ENCODE measurements around the gene LSM3.

Gene LSM3

GRCh38 chr3:14170531-14171159 is 8.0 kb upstream of the LSM3 start:
- H3K4me3 ChIP-seq (ENCODE audit: low read depth, low read length) = no peak overlapping the region
- TF ChIP-seq, protein P1, sequence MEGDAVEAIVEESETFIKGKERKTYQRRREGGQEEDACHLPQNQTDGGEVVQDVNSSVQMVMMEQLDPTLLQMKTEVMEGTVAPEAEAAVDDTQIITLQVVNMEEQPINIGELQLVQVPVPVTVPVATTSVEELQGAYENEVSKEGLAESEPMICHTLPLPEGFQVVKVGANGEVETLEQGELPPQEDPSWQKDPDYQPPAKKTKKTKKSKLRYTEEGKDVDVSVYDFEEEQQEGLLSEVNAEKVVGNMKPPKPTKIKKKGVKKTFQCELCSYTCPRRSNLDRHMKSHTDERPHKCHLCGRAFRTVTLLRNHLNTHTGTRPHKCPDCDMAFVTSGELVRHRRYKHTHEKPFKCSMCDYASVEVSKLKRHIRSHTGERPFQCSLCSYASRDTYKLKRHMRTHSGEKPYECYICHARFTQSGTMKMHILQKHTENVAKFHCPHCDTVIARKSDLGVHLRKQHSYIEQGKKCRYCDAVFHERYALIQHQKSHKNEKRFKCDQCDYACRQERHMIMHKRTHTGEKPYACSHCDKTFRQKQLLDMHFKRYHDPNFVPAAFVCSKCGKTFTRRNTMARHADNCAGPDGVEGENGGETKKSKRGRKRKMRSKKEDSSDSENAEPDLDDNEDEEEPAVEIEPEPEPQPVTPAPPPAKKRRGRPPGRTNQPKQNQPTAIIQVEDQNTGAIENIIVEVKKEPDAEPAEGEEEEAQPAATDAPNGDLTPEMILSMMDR (IDR thresholded peaks at IDR 0.05; ENCODE audit: low read depth, low read length) = no peak

GRCh38 chr3:14172496-14172895 is 6.1 kb upstream of the LSM3 start:
- TF ChIP-seq, protein P1 (IDR thresholded peaks at IDR 0.05; ENCODE audit: low read depth, low read length) = no peak
- H3K4me3 ChIP-seq (ENCODE audit: low read depth, low read length) = no peak overlapping the region

DNA sequence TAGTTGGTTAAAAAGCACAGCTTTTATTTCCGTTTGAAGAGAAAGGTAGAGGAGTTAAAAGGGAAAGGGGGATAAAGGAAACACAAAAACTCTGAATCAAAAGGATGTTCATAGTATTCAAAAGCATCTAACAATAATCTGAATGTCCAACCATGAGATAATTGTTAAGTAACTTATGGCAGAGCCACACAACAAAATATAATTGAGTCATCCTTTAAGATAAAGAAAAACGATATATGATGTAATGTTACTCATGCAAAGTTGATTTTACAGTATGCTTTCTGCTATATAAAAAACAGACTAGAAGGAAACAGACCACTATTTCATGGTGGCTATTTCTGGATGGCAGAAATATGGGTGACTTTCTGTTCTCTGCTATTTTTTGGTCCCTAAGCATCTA is 4.1 kb upstream of the LSM3 start:
- no peak overlapping the region for H3K4me3 ChIP-seq (ENCODE audit: low read depth, low read length)
- TF ChIP-seq, protein P1 (IDR thresholded peaks at IDR 0.05; ENCODE audit: low read depth, low read length) = no peak

DNA sequence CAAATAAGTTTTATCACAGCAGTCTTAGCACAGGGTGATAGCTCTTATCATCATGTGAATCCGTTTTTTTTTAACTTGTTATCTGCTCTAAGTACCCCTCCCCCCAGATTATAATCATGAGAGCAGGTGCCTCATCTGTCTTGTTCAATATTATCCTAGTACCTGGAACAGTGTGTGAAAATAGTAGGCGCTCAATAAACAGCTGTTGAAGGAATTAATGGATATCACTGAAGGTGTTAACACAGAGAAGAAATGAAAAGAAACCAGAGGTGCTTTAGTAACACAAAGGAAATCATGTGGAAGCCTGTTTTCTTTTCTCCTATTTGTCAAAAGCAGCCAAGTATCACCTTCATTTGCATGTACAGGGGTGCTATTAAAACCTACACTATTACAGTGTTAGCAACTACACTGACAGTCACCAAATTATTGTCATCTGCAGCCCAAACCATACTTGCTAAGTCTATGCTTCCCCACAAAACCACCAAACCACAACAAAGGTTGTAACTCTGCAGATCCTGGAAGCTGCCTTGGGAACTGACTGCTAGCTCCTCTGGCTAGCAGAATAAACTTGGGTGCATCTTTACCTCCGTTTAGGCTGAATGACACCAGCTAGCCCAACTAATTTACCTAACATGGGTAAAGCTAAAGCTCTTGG is 3.1 kb upstream of the LSM3 start:
- TF ChIP-seq, protein P1 (IDR thresholded peaks at IDR 0.05; ENCODE audit: low read depth, low read length) = no peak
- no peak overlapping the region for H3K4me3 ChIP-seq (ENCODE audit: low read depth, low read length)

- TF ChIP-seq, protein P1 (IDR thresholded peaks at IDR 0.05; ENCODE audit: low read depth, low read length) = no peak
- peak overlapping the region; percentile 72 for H3K4me3 ChIP-seq (ENCODE audit: low read depth, low read length)
Measured at GRCh38 chr3:14177580-14178246, 904 bp upstream of the LSM3 start.

GRCh38 chr3:14179114-14179465 is 473 bp downstream of the LSM3 start:
- peak overlapping the region; percentile 72 for H3K4me3 ChIP-seq (ENCODE audit: low read depth, low read length)
- TF ChIP-seq, protein P1 (IDR thresholded peaks at IDR 0.05; ENCODE audit: low read depth, low read length) = no peak

GRCh38 chr3:14179795-14180194 is 1.2 kb downstream of the LSM3 start:
- TF ChIP-seq, protein P1 (IDR thresholded peaks at IDR 0.05; ENCODE audit: low read depth, low read length) = no peak
- no peak overlapping the region for H3K4me3 ChIP-seq (ENCODE audit: low read depth, low read length)
